GM21381 (cell line): ENCODE results near the gene EMC8.
"Not testable (repeated sequence)": the region's sequence is repeated elsewhere in the genome, so short reads cannot be mapped to it uniquely, and the experiment has no call there.

Experiments used
- ATAC-seq: cut with Tn5 transposase; IDR thresholded peaks from one replicate; pipeline ENCODE4 v1.9.1; 2021; ENCODE audit warnings: mild to moderate bottlenecking, moderate library complexity; ENCODE audit not compliant: unreplicated experiment

Gene EMC8

DNA sequence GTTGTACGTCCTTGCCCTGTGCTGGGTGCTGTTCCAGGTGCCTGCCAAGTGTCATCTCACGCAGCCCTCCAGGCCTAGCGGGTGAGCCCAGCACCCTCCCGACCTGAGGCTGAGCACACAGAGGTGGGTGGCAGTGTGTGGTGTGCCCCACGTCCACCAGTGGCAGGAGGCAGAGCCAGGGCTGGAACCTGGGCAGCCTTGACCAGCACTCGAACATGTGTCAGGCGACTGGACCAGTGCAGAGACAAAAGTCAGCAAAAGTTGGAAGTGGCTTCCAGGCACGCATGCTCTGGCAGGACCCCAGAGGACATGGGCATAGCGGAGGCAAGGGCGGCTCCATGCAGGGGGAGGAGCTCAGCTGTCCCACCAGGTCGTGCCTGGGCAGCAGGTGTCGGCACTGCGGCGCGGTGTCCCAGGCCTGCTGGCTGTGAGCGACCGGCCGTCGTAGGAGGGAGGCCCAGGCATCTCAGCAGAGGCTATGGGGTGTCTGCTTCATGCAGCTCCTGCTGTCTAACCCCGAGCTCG is 35.9 kb upstream of the EMC8 start:
- ATAC-seq: no peak

DNA sequence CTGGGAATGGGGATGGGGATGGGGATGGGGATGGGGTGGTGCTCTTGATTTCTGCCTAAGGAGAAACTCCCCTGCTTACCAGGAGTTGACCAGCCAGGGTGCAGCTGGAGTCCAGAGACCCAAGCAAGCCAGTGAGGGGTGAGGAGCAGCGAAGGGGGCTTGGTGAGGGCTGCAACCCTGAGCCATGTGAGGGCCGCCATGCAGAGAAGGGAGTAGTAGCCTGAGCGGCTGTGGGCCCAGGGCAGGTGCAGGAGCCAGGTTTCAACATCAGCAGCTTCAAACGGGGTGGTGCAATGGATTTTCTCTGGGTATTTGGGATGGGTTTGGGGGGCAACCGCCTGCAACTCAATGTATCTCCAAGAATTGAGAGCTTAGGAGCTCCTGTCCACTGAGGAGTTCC is 35.4 kb upstream of the EMC8 start:
- no peak for ATAC-seq

DNA sequence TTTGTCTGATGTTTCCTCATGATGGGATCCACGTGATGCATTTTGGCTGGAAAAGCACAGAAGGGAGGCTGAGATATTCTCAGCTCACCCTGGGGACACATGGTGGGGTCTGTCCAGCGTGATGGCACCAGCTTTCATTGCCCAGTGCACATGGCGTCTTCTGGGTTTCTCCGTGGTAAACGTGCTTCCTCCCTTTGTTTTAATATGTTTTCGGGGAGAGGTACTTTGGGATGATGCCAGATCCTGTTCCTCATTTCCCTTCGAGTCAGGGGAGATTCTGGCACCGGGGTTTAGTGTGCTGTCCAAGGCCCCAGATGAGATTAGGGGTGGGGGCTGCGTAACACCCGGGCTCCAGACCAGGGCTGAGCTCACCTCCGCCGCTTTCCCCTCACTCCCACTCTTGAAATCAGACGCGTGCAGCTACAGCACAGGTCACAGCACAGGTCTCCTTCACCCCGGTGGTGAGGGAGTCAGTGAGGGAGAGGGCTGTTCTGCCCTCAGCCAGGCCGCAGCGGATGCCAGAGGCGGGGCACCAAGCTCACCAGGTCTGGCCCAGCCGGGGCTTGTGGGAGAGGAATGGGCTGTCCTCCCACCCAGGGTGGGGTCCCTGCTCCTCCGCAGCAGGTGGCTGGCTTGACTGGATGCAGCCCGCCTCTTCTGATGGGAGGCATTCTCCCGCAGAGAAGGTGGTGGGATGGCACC is 34.0 kb upstream of the EMC8 start:
- no peak for ATAC-seq

DNA sequence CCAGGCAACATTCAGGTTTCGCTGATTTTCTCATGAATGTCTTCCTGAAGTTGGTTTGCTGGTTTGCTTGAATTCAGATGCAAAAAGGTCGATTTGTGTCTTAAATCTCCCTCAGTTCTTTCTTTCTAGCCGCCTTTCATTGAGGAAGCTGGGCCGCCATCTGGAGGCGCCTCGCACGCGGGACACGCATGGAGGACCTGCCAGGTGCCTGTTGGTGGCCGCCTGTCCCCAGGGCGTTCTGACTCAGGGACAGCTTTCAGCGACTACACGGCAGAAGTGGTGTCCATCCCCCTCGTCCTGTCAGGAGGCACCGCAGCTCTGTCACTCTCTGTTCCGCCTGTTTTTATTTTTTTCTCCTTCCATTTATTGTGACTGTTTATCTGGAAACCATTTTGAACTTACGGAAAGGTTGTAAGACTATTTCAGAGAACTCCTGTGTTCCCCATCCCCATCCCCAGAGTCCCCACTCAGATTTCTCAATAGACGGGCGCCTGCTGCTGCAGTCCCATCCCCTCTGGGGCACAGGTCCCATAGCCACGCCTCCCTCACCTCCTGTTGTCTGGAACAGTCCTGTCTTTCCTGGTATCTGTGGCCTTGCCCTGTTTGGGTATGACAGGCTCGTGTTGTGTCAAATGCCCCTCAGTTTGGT is 33.4 kb upstream of the EMC8 start:
- ATAC-seq: no peak

DNA sequence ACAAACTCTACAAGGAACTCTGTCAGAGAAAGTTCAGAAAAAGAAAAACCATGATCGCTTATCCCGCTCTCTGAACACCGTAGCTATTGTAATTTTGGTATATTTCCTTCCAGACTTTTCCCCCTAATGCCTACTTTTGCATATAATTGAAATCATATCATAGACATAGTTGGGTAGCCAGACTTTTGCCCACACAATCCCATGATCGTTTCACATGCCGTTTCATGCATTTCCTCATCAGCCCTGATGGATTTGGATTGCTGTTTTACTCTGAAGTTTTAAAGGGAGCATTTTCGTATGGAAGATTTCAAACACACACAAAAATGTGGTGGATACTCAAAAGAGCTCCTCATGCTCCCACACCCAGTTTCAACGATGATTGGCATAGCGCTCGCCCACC is 31.5 kb upstream of the EMC8 start:
- ATAC-seq: no peak

DNA sequence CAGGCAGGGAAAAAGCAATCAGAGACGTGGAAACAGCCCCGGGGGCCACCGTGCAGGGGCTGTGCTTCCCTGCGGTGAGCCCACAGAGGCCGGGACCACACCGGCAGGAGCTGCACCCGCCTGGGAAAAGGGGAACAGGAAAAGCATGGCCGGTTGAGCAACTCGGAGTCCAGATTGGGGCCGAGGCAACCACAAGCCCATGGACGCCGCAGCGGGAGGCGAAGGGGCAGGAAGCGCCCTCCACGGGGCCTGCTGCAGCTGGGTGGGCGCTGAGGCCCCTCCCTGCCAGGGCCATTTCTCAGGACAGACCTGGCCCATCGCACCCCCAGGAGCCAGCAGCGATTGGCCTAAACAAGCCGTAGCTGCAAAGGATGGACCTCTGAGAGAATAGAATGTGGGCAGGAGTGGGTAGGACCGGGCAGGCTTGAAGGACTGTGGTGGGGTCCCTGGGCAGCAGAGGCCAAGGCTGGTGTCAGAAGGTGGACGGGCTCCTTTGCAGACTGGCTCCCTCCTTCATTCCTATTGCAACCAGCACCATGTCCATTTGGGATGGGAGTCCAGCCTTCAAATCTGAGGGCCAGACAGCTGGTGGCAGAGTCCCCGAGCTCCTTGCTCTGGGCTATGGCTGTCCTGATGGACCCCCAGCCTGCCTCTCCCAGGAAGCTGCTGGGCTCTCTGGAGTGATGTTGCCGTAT is 30.6 kb upstream of the EMC8 start:
- ATAC-seq: no peak

DNA sequence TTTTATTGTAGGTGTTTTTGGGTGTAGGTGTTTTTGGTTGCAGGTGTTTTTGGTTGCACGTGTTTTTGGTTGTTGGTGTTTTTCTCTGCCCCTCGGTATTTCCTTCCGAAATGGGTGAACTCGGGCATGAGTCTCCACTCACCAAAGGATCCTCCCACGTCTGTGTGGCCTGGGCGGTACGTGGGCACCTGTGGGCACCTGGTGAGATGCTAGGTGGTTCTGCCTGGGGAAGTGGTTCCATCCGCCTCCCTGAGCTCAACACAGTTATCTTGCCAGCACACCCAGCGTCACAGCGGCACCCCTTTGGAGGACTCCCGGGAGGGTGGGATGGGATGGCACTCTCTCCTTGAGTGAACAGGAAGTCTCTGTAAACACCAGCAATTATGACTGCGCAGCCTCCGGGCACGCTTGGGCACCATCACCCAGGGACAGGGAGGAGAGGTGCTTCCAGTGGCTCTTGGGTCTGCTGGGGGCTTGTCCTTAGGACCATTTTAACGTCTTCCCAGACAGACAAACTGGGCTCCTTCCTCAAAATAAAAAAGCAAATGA is 29.9 kb upstream of the EMC8 start:
- no peak for ATAC-seq

DNA sequence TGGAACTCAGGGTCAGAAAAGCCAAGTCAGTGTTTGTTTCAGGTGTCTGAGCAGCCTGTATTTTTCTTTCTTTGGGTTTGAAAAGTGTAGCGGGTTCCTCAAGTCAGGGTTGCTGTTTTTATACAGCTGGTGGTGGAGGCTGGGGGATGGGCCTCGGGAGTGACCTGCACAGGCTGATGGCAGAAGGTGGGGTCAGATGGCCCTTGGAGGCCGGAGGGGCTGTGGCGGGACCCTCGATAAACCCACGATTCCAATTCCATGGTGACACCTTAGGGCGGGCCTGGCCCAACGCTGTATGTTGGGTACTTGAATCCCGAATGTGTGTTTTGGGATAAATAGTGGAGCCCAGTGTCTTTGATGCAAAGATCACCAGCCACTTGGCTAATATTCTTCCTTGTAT is 28.8 kb upstream of the EMC8 start:
- no peak for ATAC-seq

DNA sequence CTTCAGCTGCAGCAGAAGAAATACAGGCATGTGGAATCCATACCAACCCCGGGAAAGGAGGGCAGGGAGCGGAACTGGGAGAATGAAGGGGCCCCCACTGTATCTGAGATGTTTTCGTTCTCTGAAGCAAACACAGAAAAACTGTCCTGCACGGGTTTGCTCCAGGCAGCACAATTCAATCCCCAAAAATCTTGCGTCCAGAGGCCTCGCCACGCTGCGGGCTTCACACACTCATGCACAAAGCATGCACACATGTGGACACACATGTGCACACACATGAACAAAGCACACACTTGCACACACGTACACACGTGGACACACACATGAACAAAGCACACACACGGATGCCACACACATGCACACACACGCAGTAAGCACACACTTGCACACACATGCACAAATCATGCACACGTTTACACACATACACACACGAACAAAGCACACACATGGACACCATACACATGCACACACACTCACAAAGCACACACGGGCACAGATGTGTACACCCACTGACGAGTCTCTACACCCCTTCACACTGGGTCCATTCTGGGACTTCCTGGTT is 27.4 kb upstream of the EMC8 start:
- ATAC-seq: no peak

DNA sequence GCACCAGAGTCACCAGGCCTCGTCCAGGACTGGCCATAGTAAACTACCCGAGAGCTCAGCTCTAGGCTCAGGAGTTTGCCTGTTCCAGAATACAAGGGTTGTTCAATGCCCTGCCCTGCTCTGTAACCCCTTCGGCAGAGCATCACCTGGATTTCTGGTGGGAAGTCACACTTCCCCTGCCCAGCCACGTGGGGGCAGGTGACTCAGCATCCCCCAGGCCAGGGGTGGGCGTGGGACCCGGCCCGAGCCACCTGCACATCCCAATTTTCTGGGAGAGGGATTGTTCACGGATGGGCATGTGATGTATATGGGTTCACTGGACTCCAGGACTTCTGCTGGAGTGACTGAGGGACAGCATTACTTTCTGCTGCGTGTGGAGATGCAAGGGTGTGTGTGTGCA is 26.0 kb upstream of the EMC8 start:
- no peak for ATAC-seq

DNA sequence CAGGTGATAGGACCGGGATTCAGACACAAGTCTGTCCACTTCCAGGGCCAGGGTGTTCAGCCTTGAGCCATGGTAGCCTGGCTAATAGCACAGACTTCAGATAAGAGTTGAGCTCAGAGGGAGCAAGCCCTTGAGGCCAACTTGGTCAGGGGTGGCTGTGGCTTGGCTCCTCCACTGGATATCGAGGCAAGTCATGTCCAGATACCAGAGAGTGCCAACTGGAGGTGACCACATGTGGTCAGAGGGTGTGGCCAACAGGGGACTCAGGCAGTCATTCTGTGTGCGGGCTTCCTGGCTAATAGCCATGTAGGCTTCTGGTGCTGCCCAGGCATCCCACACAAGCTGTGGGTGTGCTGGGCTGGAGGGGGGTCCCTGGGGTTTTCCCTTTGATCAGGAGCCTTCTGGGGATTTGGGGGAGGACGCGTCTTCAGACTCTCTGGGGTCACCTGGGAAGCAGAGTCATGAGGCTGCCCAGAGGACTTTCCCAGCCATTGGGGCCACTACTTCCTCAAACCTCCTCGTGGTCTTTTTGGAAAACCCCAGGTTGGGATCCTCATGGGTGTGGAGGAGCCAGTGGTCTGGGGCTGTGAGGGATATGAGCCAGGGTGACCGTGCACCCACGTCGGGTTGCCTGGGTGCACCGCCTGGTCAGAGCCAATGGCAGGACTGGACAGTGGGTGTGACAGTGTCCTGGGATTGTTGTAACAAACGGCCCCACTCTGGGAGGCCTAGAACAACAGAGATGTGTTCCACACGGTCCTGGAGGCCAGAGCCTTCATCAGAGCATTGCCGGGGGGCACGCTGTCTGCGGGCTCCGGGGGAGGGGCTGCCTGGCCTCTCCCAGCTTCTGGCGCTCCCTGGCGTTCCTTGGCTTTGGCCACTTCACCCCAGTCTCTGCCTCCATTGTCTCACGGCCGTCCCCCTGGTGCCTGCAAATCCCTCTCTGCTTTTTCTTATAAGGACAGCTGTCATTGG is 25.1 kb upstream of the EMC8 start:
- ATAC-seq: no peak

DNA sequence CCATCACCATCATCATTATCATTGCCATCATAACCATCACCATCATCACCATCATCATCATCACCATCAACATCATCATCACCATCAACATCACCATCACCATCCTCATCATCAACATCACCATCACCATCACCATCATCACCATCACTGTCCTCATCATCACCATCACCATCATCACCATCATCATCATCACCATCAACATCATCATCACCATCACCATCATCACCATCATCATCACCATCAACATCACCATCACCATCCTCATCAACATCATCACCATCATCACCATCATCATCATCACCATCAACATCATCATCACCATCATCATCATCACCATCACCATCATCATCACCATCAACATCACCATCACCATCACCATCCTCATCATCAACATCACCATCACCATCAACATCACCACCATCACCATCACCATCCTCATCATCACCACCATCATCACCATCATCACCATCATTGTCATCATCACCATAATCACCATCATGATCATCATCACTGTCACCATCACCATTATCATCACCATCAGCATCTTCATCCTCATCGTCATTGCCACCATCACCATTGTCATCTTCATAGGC is 24.1 kb upstream of the EMC8 start:
- ATAC-seq: no peak

DNA sequence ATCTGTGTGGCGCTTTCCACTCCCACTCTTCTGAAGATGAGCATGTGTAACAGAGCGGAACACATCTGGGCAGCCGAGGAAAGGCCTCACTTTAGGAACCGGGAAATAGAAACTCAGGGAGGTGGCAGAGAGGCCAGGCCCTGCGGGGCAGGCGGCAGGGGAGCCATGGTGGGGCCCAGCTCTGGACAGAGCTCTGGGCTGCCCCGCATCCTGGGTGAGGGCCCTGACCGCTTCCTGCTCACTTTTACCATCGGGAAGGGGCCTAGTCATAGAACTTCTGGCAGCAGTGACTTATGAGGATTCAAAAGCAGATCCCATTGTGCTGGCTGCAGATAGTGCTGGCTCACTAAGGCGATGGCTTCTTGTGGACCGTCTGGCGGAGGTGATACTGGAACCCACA is 22.8 kb upstream of the EMC8 start:
- ATAC-seq: no peak

DNA sequence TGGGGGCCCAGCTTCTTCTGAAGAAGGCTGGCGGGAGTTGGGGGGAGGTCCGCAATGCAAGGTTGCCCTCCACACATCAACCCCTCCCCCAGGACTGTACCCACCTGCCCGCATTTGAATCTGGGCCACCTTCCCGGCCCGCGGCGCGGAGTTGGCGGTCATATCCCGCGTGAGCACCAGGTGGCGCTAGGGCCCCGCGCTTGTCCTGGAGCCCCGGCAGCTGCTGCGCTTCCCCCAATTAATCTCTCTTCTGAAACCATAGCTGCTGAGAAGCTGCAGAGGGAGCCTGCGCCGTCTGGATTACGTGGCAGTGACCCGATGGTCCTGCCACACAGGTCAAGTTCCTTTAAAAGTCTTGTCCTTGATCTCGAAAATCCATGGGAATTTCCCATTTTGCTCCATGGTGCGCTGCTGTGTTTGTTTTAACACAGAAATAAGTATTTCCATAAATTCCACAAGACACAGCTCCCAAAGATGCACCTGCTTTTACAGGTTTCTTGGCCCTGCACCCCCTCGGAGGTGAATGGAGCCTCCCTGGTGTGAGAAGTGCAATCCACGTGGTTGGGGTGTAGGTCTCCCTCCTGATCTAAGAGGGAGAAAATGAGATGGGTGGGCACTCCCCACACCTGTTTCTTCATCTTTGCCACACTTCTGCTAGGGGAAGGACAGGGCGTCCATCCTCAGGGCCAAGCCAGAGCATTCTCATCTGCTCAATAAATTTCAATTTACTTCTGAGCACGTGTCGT is 22.2 kb upstream of the EMC8 start:
- ATAC-seq: peak; percentile 64

DNA sequence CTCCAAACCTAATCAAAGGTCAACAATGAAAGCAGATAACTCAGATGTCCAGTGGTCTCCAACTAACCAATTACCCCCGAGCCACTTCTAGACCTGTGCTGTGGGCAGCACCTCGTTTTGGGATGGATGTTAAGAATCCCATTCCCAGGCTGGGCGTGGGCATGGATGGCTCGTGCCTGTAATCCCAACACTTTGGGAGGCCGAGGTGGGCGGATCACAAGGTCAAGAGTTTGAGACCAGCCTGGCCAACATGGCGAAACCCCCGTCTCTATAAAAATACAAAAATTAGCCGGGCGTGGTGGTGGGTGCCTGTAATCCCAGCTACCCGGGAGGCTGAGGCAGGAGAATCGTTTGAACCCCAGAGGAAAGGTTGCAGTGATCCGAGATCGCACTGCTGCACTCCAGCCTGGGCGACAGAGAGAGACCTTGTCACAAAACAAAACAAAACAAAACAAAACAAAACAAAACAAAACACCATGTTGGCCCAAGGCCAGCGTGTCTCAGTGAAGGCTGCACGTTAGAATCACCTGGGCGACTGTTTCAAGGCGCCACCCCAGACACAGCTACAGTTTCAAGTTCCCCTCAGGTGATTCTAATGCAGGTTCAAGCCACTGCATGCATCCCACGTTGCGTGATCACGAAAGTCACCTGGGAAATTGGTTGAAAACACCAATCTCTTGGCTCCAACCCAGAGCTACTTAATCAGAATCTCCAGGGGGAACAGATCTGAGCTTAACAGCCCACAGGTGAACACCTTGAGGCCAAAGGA is 21.4 kb upstream of the EMC8 start:
- no peak for ATAC-seq

DNA sequence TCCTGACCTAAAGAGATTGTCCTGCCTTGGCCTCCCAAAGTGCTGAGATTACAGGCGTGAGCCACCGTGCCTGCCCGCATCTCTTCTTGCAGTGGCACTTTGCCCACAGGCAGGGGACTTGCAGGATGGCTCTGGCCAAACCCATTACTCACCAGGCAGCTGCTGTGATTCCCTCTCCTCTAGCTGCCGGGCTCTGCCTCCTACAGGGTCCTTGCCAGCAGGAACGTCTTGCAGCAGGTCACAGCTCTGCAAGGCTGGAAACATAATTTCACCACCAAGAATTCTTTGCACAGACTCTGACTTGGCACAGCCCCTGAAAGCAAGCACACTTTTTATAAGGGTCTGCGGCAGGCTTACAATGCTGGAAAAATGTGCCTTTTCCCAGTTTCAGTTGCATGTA is 20.4 kb upstream of the EMC8 start:
- no peak for ATAC-seq

DNA sequence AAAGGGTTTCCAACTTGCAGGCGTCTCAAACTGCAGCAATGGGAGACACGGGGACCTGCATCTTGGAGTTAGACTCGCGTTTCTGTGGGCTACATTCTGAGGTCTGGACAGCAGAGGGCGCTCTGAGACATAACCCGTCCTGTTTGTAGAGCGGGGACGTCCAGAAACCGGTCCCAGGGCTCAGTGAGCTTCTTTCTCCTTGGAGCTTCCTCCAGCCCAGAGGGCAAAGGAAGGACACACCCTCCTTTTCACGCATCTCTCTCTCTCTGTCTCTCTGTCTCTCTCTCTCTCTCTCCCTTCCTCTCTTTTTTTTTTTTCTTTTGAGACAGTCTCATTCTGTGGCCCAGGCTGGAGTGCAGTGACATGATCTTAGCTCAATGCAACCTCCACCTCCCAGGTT is 19.9 kb upstream of the EMC8 start:
- no peak for ATAC-seq

DNA sequence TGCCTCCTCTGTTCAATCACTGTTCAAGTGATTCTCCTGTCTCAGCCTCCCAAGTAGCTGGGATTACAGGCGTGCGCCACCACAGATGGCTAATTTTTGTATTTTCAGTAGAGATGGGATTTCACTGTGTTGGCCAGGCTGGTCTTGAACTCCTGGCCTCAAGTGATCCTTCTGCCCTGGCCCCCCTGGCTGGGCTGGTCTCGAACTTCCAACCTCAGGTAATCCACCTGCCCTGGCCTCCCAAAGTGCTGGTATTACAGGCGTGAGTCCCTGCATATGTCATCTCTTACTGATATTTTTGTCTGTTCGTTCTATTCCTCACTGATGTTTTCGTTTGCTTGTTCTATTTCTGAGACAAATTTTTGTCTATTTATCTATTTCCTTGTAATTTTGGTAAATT is 17.9 kb upstream of the EMC8 start:
- ATAC-seq: not testable (repeated sequence)
